GM21390 (cell line): ENCODE data around the gene PRKCA.

ENCODE experiments used
- ATAC-seq: cut with Tn5 transposase; IDR thresholded peaks from one replicate; pipeline ENCODE4 v1.9.1; 2021; ENCODE audit not compliant: unreplicated experiment

PRKCA gene

DNA sequence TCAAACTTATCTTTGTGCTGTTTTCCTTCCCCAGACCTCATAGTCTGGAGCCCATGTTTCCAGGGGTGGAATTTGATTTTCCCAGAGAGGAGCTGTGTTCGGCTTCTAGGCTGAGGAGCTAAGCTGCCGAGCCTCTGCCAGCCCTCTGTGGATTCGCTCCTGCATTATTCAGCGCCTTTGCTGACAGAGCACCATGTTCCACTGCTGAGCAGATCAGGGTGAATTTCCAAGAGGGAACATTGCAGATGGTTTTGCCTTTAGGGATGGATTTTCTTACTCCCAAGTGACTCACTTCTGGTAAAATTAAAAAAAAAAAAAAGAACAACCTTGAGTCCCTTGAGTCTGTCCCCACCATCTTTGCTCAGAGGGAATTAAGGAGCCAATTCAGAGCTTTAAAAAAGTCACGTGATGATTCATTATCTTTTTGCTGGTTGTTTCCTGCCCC is 229.5 kb downstream of the PRKCA start:
- no peak for ATAC-seq

DNA sequence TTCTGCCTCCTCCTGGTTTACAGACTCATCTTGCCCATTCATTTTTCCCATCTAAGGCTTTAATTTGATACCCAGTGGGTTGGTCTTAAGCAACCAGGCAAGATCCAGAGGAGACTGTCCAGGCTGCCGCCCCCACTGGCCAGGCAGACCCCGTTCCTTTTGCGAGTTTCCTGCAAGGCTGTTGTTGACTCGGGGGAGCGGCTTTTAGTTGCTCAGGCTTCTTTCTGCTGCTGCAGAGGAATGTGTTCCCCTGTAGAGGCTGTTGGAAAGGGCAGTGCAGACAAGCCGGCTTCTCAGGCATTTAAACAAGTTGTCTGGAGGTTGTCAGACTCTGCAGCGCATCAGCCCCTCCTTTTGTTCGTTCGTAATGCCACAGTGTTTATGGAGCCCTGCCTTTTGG is 231.2 kb downstream of the PRKCA start:
- no peak for ATAC-seq

DNA sequence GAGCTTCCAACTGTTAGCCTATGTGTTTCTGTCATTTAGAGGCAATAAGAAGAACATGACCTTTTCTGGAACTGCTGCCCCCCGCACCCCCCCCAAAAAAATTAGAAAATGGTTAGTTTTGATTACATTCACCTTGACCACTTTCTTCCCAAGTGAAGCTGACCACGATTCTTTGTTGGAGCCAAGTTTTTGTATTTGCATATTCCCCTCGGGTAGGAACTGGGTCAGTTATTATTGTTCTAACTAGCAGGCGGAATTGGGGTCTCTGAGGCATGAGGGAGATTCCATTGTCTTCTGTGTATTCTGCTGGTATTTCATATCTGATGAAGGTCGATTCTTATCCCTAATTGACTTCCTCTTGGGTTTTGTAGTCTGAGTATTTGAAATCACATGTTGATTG is 231.6 kb downstream of the PRKCA start:
- ATAC-seq, result no peak

DNA sequence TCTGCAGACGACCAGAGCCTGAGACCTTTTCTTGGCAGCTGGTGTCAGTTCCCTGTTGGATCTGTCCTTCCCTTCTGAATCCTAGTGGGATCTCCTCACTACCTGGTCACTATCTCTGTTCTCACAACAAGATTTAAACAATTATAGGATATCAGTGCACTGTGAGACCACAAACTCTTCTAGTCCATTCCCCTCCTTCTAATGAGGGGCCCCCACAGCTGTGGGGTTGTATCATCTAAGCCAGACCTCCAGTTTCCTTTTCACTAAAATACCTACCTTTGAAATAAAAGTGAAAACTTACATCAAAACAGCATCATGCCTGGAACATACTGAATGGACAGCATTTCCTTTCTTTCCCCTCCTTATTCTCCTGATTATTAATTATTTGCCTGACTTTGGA is 233.2 kb downstream of the PRKCA start:
- no peak for ATAC-seq

DNA sequence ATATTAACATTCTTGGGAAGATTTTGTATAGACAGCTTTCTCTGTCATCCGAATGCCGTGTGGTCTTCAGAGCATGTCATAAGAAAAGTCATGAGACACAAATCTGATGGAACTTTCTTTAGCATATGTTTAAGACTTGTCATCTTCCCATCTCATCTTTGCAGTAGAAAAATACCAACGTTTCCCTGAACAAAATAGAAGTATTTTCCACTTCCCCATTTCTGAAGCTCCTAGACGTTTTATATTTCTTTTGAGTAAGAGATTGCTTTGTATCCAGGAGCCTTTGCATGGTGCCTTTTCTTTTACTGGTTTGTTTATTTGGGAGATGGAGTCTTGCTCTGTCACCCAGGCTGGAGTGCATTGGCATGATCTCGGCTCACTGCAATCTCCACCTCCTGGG is 235.1 kb downstream of the PRKCA start:
- ATAC-seq, result no peak

DNA sequence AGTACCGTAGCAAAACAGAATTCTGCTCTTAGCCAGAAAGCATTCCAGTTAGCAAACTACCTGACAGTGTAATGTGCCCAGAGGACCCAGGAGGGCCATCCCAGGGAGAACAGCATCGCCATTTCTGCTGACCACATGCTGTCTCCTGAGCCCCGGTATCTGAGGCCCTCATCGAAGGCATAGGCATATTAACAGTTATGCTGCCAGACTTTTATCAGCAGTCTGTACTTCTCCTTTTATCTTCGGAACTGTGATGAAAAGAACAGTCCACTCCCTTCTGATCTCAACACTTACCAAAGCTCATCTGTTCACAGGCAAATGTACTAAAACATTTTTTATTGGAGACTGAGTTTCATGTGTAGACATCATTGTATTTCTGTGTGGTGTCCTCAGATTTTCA is 236.4 kb downstream of the PRKCA start:
- no peak for ATAC-seq

DNA sequence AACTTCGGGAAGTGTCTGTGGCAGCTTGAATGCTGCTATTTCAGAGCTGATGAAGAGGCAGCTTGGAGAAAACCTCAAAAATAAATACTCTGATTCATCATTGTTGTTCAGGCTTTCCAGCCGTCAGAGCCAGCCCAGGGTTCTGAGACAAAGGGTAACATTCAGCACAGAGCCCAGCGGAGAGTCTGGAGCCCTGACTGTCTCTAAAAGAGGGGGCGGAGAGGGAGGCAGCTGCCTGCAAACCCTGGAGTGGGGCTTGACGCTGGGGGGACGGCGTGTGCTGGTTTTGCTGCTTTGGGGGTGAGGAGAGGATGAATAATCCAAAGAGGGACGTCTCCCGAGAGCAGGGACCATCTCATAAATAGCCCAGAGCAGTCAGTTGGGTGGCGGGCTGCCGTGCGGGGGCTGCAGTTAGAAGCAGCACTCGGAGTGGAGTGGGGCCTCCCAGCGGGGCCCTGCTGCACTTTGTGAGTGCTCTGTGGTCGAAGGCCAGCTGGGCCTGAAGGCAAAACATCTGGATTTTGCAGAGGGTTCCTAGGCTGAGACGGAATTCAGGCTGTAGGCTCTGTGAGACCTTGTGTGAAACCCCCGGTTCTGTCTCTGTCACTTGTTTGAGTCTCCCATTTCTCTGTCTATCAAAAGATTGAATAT is 237.8 kb downstream of the PRKCA start:
- ATAC-seq, result no peak

DNA sequence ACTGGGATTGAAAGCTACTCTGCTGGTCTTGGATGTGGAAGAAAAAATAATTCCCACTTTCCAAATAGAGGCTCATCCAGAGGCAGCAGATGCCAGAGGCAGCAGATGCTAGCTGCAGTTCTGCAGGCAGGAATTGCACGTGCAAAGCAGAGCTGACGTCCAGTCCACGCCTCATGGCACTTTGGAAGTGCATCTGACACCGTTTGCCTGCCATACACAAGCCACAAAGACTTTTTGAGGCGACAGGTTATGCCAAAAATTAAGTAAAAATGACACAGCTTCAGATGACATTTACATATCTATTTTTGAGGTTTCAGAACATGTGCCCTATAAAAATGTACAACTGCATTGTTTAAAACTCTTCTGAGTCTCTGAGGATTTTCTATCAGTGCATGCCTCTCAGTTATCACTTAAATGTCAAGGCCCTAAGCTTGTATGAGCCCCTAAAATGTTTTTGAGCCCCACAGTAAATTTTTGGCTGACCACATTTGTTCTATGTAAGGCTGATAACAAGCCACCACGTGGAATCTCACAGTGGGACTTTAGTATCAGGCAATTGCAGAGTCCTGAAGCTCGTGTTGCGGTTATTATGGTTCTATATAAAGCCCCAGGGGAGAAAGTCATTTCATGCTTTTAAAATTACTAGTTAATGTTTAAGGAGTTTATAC is 239.2 kb downstream of the PRKCA start:
- ATAC-seq, result peak; percentile 82

DNA sequence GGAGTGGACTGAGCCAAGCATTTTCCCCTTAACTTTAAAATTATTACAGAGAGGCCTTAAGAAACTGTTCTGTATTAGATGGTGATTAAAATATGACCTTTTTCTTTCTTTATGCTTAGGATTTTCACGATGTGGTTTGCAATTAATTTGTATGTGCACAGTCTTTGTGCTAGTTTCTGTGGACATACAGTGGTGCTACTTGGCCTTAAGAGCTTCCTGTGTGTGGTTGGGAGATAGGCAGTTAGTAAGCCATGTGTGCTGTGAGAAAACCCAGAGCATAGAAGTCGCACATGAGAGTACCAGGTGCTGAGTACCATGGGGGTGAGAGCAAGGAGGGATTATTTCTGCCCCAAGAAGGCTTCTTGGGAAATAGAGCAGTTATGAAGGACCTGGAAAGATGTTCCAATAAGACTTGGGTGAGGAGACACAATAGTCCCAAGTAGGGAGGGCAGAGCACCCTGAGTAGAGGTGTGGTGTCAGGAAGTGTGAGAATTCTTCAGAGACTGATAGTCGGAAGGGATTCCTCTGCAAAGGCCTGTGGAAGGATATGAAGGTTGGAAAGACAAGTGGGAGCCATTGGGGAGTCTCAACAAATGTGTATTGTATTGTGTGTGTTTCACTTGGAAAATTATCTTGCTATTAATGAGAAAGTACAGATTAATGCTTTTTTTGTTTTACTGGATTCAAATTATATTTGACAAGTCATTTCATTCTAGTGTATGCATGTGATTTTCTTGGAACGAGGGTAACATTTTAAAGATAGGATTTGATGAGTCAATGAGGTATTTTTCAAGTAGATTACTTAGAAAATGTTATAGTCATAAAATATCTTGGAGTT is 239.9 kb downstream of the PRKCA start:
- ATAC-seq, result peak; percentile 92

DNA sequence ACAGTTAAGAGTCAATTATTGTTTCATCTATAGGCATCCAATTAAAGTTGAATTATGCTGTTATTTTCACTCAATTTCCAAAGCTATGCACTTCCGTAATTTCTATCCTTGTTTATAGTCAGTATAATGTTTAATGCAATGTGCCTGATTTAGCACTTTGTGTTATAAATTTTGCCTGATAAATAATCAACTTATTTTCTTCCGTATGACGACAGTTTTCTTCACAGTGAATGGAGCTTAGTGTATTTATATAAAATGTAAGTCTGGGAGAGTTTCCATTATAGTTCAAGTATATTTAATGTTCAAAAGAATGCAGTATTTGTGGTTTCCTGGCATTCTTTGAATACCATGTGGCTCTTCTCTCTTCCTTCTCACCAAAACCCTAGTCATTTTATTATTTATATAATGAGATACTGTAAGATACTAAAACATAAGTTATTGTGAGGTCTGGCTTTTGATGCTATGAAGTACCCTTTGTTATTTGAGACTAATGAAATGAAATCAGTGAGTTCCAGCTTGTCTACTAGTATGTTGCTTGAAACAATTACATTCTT is 240.6 kb downstream of the PRKCA start:
- no peak for ATAC-seq

DNA sequence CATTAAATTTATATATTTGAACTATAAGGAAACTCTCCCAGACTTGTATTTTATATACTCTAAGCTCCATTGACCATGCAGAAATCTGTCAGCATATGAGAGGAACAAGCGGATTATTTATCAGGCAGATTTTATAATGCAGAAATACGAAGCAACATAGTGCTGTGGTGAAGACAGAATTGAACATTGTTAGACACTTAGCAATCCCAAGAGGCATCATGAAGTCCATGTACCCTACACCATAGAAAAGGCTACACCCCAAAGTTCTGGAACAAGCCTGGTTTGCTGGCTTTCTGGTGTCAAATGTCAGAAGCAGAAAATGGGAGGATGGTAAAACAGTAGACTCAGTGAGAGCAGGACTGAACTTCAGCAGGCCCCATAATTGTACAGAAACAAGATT is 241.1 kb downstream of the PRKCA start:
- ATAC-seq, result no peak

DNA sequence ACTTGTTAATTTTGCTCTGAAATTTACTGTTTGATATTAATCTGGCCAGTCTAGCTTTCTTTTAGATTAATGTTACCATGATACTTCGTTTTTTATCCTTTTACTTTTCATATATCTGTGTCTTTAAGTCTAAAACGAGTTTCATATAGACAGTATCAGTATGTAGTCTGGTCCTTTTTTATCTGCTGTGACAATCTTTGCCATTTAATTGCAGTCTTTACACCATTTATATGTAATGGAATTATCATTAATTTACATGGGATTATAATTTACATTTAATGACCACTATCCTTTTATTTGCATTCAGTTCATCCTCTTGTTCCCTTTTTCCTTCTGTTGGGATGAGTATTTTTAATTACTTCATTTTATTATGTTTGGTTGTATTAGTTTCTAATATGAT is 243.5 kb downstream of the PRKCA start:
- no peak for ATAC-seq

DNA sequence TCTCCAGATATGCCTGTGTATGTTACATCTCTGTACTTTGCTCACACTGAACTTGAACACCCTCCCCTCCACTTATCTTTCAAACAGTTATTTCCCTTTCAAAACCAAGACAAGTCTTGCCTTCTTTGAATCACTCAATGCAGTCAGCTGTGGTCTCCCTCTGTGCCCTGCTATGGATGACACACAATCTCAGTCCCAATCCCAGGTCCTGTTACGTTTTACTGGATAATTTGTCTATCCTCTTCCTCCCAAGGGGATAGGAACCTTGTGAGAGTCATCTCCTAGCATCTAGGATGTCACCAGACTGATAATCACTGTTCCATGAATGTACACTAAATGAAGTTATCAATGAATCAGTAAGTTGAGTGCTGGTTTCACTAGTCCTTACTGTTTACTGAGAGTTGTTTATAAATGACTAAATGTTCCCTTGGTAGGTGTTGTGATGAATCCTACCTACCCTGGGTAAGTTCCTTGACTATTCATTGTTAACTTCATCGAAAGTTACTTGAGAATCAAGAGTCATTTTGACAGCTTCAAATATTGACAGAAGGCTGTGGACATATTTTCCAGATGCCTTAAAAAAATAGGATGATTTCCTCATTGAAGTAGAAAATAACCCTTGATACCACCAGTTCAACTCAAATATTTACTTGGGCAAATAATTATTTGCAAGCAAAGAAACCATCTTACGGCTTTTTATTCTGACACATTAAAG is 244.9 kb downstream of the PRKCA start:
- ATAC-seq, result no peak

DNA sequence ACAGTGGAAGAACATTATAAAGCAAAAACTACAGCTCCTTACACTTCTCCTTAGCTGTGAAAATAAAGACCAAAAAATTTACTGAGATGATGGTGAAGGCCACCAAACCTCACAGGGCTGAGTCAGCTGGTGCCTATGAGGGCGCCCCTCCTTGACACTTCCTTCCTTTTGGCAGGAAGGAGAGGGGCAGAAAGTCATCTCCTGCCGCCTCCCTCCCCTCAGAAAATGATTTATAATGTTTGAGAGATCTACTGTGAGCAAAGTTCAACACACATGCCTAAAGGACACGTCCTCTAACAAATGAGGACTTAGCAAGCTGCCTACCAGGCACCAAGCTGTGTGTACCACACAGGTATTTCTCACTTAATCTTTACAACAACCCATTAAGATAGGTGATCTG is 245.7 kb downstream of the PRKCA start:
- no peak for ATAC-seq

DNA sequence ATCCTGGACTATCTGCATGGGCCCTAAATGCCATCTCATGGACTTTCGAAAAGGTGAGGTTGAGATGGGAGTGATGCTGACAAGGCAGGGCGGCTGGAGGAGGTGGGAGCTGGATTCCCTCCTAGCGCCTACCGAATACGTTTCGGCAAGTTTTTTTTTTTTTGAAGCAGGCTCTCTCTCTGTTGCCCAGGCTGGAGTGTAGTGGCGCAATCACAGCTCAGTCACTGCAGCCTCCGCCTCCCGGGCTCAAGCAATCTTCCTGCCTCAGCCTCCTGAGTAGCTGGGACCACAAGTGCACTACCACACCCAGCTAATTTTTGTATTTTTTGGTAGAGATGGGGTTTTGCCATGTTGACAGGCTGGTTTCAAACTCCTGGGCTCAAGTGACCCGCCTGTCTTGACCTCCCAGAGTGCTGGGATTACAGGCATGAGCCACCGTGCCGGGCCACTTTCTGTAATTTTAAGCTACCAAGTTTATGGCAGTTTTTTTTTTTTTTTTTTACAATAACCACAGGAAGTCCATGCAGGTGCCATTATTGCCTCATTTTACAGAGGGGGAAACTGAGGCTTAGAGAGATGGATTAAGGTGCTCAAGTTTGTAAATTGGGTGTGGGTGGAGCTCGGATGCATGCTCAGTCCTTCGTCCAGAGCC is 246.4 kb downstream of the PRKCA start:
- ATAC-seq, result no peak

DNA sequence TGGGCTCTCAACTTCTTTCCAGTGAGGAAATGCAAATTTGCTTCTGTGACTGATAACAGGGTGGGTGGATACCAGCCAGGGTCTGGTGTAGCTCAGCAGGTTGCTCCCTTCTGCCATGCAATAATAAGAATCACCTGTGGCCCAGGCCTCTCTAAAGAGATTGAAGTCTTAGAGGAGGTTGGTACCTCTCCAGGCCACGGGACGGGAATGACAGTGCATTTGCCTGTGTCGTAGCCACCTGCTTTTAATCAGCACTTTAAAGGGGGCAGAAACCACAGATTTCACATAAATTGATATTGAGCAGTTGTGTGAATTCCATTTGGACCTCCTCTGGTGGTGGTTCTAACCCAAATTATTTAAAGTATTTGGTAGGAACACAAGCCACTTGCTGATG is 246.9 kb downstream of the PRKCA start:
- ATAC-seq, result no peak

DNA sequence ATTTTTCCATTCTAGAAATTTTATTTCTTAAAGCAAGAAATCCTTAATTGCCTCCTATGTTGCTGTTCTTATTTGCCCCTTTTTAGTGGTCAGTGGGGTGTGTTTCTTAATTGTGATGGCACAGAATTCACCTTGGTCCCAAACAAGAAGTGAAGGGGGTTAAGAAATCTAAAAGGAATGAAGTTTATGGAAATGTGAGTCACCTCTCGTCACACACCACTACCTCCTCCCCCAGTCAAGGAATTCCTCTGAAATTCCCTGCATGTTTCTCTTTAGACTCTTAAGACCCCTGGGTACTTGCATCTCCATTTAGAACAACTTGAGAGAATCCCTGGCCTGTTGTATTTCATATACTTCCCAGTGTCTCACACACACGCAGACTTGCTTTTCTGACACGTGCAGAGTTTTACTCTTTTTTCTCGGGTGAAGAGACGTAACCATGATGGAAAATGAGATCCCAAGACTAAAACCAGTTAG is 247.4 kb downstream of the PRKCA start:
- ATAC-seq, result no peak

DNA sequence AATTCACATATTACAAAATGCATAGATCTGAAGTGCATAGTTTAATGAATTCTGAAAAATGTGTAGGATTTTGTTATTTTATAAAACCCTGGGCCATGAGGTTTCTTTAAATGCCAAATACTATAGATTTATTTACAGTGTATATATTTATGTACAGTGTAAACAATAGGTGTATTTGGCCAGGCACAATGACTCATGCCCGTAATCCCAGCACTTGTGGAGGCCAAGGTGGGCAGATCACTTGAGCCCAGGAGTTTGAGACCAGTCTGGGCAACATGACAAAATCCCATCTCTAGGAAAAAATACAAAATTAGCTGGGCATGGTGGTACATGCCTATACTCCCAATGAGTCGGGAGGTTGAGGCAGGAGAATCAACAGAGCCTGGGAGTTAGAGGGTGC is 249.4 kb downstream of the PRKCA start:
- no peak for ATAC-seq

DNA sequence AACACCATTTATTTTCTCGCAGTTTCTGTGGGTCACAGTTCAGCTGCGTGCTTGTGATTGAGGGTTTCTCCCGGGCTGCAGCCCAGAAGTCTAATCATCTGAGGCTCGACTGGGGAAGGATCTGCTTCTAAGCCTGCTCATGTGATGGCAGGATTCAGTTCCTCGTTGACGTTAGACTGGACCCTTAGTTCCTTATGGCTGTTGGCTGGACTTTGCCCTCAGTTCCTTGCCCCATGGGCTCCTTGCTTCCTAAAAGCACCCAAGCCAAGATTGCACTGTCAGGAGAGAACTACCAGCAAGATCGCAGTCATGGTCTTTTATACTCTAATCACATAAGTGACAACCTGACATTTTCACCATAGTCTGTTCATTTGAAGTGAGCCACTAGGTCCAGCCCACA is 250.0 kb downstream of the PRKCA start:
- no peak for ATAC-seq

DNA sequence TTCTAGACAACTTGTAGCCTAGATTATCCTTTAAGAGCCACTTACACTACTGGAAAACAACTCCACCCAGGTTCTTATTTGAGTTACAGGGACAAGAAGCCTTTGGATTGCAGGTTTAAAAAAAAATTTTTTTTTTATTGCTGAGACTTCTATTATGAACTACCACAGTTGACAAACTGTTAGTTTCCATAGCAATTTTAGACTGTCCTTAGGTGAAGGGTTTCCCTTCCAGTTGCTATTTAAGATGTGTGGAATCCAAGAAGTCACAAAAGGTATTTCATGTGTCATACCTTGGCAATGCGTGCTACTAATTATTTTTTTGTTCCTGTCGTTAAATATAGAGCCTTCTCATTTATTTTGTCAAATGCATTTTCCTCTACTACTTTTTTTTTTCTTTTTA is 253.2 kb downstream of the PRKCA start:
- ATAC-seq, result no peak

DNA sequence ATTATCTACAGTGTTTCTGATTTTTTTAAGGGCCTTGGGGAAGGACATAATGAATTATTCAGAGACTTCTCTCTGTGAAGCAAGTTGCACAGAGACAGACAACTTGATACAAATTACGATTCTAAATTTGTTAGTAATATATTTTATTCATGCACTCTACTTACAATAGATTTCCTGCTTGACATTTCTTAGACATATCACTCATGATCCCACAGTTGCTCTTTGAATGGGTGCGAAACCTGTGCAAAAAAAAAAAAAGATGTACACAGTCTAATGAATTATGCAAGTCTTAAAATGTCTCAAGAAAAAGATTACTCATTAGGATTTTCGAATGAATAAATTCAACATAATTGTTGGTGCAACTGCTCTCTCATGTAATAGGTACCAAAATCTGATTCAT is 254.8 kb downstream of the PRKCA start:
- no peak for ATAC-seq
